GM23338 (cell line): ENCODE data around the gene FBXO15. TPM values are rescaled to one million over a fixed set of nuclear protein-coding genes. Genes with fewer than 3 reads are reported as not detected.

Experiments used
- polyA plus RNA-seq: library from polyadenylated mRNA; unstranded; fragments of >200 nt; fragmentation: Nextera tagmentation; extraction: Ambion mirVana; gene quantifications from 2 replicates; pipeline ENCODE4 v1.2.1, GENCODE V29; 2016
- total RNA-seq: library from RNA; depleted of rRNA; stranded (reverse); fragments of >200 nt; shearing (Covaris generic); gene quantifications from 2 replicates; pipeline ENCODE4 v1.2.3, GENCODE V29; 2014; rRNA removed

FBXO15 gene
- total and polyA plus RNA-seq, 2 experiments from 2014 or later: 0.21 to 0.53 TPM

Other genes with a start within 250 kb of the FBXO15 start
- gene TIMM21, start 689 bp upstream of the FBXO15 start, total RNA-seq: 33.0 and 49.2 TPM in 2 replicates
- 76.7 and 97.6 TPM in 2 replicates for gene TIMM21, start 689 bp upstream of the FBXO15 start, polyA plus RNA-seq
- 122 and 136 TPM in 2 replicates for gene CYB5A, start 144.1 kb upstream of the FBXO15 start, total RNA-seq
- 274 and 283 TPM in 2 replicates for gene CYB5A, start 144.1 kb upstream of the FBXO15 start, polyA plus RNA-seq
- gene C18orf63, start 168.0 kb upstream of the FBXO15 start, total RNA-seq: not detected in 2 replicates
- gene C18orf63, start 168.0 kb upstream of the FBXO15 start, polyA plus RNA-seq: not detected in 2 replicates